LNCaP clone FGC (cell line): ENCODE measurements around the gene PFDN4.

Experiments
- DNase-seq: peaks from one replicate; pipeline ENCODE4 v3.0.0-alpha.2; 2011; ENCODE audit warnings: low read depth
- H3K4me3 ChIP-seq: 2 replicates; pipeline ENCODE4 v1.5.1; 2011; ENCODE audit warnings: mild to moderate bottlenecking, low read depth, low read length, control low read depth
- TF ChIP-seq, protein P1 (sequence below): IDR thresholded peaks from 2 replicates; pipeline ENCODE4 v1.5.1; 2012; ENCODE audit warnings: mild to moderate bottlenecking; ENCODE audit not compliant: control insufficient read depth, insufficient read depth; ENCODE audit errors: extremely low read depth

The PFDN4 gene

DNA sequence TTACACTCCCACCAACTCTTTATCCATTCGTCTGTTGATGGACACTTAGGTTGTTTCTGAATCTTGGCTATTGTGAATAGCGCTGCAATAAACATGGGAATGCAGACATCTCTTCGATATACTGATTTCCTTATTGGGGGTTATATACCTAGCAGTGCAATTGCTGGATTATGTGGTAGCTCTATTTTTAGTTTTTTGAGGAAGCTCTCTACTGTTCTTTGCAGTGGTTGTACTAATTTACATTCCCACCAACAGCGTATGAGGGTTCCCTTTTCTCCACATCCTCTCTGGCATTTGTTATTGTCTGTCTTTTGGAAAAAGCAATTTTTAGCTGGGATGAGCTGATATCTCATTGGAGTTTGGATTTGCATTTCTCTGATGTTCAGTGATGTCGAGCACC, 4.6 kb upstream of the PFDN4 start:
- TF ChIP-seq, protein P1, sequence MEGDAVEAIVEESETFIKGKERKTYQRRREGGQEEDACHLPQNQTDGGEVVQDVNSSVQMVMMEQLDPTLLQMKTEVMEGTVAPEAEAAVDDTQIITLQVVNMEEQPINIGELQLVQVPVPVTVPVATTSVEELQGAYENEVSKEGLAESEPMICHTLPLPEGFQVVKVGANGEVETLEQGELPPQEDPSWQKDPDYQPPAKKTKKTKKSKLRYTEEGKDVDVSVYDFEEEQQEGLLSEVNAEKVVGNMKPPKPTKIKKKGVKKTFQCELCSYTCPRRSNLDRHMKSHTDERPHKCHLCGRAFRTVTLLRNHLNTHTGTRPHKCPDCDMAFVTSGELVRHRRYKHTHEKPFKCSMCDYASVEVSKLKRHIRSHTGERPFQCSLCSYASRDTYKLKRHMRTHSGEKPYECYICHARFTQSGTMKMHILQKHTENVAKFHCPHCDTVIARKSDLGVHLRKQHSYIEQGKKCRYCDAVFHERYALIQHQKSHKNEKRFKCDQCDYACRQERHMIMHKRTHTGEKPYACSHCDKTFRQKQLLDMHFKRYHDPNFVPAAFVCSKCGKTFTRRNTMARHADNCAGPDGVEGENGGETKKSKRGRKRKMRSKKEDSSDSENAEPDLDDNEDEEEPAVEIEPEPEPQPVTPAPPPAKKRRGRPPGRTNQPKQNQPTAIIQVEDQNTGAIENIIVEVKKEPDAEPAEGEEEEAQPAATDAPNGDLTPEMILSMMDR, result no peak
- DNase-seq, result no peak
- no peak overlapping the region for H3K4me3 ChIP-seq

DNA sequence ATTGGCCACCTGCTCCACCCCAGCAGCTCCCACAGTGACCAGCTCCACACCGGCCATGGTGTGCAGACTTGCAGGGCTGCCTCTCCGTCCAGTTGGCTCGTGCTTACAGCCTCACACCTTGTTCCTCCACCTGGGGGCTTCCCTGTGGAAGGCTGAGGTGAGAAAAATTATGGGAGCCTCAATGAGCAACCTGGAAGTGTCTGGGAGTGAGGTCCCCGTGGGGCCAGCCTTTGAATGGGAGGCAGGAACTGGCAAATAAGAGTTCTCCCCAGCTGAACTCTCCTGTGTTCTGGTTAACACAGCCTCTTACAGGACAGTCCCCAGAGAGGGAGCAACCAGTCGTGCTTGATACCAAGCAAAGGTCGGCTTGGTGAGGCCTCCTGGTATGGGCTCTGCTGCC, 3.8 kb upstream of the PFDN4 start:
- DNase-seq, result no peak
- TF ChIP-seq, protein P1, result no peak

DNA sequence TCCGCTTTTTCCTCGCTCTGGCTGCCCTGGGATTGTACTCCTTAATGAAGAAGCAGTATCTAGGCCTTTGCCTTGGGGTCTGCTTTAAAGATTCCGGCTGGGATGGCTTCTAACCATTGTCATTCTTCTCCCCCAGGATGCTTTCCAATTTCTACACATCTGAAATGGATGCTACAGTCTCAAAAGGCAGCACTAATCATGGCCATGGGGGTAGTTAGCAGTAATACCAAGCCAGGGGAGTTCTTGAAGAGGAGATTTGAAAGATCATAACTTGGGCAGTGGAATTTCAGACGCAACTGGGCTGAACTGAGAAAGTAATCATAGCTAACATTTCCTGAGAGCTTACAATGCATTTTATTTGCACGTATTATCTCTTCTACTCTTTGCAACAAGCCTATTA, 3.4 kb upstream of the PFDN4 start:
- TF ChIP-seq, protein P1, result no peak
- no peak overlapping the region for H3K4me3 ChIP-seq
- DNase-seq, result no peak

More for the DNA sequence above, 3.8 kb upstream of the PFDN4 start:
- H3K4me3 ChIP-seq, result no peak overlapping the region

DNA sequence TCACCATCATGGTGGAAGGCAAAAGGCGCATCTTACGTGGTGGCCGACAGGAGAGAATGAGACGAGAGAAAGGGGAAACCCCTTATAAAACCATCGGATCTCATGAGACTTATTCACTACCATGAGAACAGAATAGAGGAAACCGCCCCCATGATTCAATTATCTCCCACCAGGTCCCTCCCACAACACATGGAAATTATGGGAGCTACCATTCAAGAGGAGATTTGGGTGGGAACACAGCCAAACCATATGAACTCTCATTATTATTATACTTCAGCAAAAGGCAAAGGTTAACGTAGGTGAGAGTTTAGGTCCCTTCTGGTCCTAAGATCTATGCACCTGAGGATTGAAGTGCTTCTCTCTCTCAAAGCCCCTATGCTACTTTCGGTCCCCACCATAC, 2.4 kb upstream of the PFDN4 start:
- TF ChIP-seq, protein P1, result no peak
- no peak for DNase-seq
- no peak overlapping the region for H3K4me3 ChIP-seq

DNA sequence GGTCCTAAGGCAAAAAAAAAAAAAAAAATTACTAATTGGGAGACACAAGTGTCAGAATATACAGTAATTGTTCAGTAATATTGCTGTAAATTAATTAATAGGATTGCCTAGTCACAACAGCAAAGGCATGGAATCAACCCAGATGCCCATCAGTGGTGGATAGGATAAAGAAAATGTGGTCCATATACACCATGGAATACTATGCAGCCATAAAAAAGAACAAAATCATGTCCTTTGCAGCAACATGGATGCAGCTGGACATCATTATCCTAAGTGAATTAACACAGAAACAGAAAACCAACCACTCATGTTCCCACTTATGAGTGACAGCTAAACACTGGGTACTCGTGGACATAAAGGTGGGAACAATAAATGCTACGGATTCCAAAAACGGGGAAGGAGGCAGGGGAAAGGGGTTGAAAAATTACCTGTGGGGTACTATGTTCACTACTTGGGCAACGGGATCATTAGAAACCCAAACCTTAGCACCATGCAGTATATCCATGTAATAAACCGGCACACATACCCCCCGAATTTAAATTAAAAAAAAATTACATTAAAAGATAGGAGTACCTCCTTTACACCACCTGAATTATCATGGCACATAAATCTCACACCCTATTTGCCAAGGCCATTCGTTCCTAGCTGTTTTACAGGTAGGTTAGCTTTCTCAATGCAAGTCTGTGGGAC, 689 bp upstream of the PFDN4 start:
- TF ChIP-seq, protein P1, result no peak
- no peak for DNase-seq
- H3K4me3 ChIP-seq, result peak overlapping the region; percentile 70; the same call in 1 of the 2 replicates

DNA sequence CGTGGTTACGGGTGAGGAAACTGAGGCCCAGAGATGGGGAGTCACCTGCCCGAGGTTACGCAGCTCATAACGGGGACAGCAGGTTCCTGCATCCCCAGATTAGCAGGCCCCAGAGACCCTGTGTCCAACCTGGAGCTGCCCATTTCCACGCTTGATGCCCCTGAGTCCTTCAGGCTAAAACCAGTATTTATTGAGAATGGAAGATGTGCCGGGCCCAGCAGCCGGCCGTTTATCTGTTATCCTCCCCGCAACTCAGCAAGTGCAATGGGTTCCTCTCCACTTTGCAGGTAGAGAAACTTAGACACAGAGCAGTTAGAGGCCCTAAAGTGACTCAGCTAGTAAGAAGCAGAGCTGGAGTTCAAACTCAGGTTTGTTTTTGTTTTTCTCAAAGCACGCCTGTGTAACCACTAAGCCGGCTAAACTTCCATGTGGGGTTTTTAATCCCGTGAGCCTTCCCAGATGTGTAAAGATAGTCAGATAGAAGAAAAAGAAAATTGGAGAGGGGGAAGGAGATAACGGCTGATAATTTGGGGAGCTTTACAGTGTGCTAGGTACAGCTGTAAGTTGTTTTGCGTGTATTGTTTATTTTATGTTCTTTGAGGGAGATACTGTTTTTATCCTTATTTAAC, 775 bp downstream of the PFDN4 start:
- no peak for DNase-seq
- TF ChIP-seq, protein P1, result no peak
- peak overlapping the region; percentile 70 for H3K4me3 ChIP-seq
